SK-N-SH (cell line): ENCODE results near the gene ADGRF4.

Experiments used
- CTCF ChIP-seq: fragments of 200-600 bp; sonication (generic); IDR thresholded peaks from 2 replicates; pipeline ENCODE4 v1.6.1; 2017; ENCODE audit warnings: antibody characterized with exemption, mild to moderate bottlenecking, moderate library complexity
- FOXJ3 ChIP-seq: sonication (generic); formaldehyde crosslinking; IDR thresholded peaks from 2 replicates; pipeline ENCODE4 v1.5.1; 2020; ENCODE audit warnings: mild to moderate bottlenecking, missing genetic modification reagents
- FOXM1 ChIP-seq: IDR thresholded peaks from 2 replicates; pipeline ENCODE4 v1.4.0; 2012; ENCODE audit warnings: low read depth, mild to moderate bottlenecking
- MAX ChIP-seq: IDR thresholded peaks from 2 replicates; pipeline ENCODE4 v1.4.0; 2012; ENCODE audit warnings: low read depth
- POLR2AphosphoS5 ChIP-seq: IDR thresholded peaks from 2 replicates; pipeline ENCODE4 v1.6.1; 2012; ENCODE audit warnings: low read depth, low read length
- RAD21 ChIP-seq: IDR thresholded peaks from 2 replicates; pipeline ENCODE4 v1.6.1; 2012; ENCODE audit warnings: mild to moderate bottlenecking, low read length
- RCOR1 ChIP-seq: fragments of 150-350 bp; IDR thresholded peaks from 2 replicates; pipeline ENCODE4 v1.6.1; 2017; ENCODE audit warnings: antibody characterized with exemption, low read length
- REST ChIP-seq: IDR thresholded peaks from 2 replicates; pipeline ENCODE4 v1.6.1; 2012; ENCODE audit warnings: mild to moderate bottlenecking, low read depth, low read length, moderate library complexity
- TAF1 ChIP-seq: IDR thresholded peaks from 2 replicates; pipeline ENCODE4 v1.6.1; 2012; ENCODE audit warnings: low read depth, mild to moderate bottlenecking, low read length, moderate library complexity, borderline replicate concordance
- TEAD4 ChIP-seq: IDR thresholded peaks from 2 replicates; pipeline ENCODE4 v1.4.0; 2012; ENCODE audit warnings: mild to moderate bottlenecking, borderline replicate concordance; ENCODE audit not compliant: insufficient read depth

- TF ChIP-seq FOXM1: no peak
- TF ChIP-seq POLR2AphosphoS5: no peak
- TF ChIP-seq TAF1: no peak
- TF ChIP-seq MAX: no peak
- no peak for TF ChIP-seq CTCF
- TF ChIP-seq RCOR1: no peak
- no peak for TF ChIP-seq REST
- TF ChIP-seq FOXJ3: no peak
- TF ChIP-seq TEAD4: no peak
- no peak for TF ChIP-seq RAD21
These were observed 68.7 kb downstream of the ADGRF4 start for GRCh38 chr6:47767102-47767501.
